AG10803 (cell line): ENCODE data around the gene MSH5.
A peak's percentile ranks its signal among the peaks of the same experiment; 100 is the strongest.

Experiments used
- DNase-seq: peaks from one replicate; pipeline ENCODE4 v3.0.0; 2010; ENCODE audit warnings: low read depth
- H3K4me3 ChIP-seq: 2 replicates; pipeline ENCODE4 v1.5.1; 2011; ENCODE audit warnings: mild to moderate bottlenecking, low read length, control low read depth
- CTCF ChIP-seq: conservative IDR thresholded peaks from 2 replicates; pipeline ENCODE4 v1.5.1; 2011; ENCODE audit warnings: mild to moderate bottlenecking, low read length, control low read depth, inconsistent platforms

The MSH5 gene

GRCh38 chr6:31693535-31693934 lies 46.3 kb upstream of the MSH5 start:
- DNase-seq = no peak
- H3K4me3 ChIP-seq = no peak overlapping the region
- no peak for TF ChIP-seq CTCF

GRCh38 chr6:31697555-31697954 lies 42.2 kb upstream of the MSH5 start:
- TF ChIP-seq CTCF = no peak
- no peak overlapping the region for H3K4me3 ChIP-seq
- no peak for DNase-seq

- H3K4me3 ChIP-seq = peak overlapping the region; percentile 15; the same call in 1 of the 2 replicates
- no peak for DNase-seq
- no peak for TF ChIP-seq CTCF
These were observed 38.9 kb upstream of the MSH5 start for GRCh38 chr6:31700740-31701401.

- no peak for DNase-seq
- TF ChIP-seq CTCF = no peak
- H3K4me3 ChIP-seq = peak overlapping the region; percentile 93
These were observed 38.0 kb upstream of the MSH5 start for GRCh38 chr6:31701666-31702404.

- DNase-seq = peak; percentile 19
- TF ChIP-seq CTCF = no peak
- H3K4me3 ChIP-seq = peak overlapping the region; percentile 93
These were observed 37.4 kb upstream of the MSH5 start for GRCh38 chr6:31702405-31702818.

GRCh38 chr6:31702819-31703716 lies 36.7 kb upstream of the MSH5 start, which contains the start of gene ABHD16A:
ABHD16A (minus strand) TSS chr6:31703324; CDS start chr6:31703281, 43 bp downstream.
- peak within 1 kb of the TSS; percentile 93 for H3K4me3 ChIP-seq
- no peak for TF ChIP-seq CTCF
- peak; percentile 97 for DNase-seq
